Measurements from ENCODE around the gene TNK2. TPM values are rescaled to one million over a fixed set of nuclear protein-coding genes. Genes with fewer than 3 reads are reported as not detected.

TNK2 gene
- total and polyA plus RNA-seq, 2 of the 13 experiments (the other 11 are each of a cell fraction or from before 2014, with no cell fraction given): 4.6 to 5.8 TPM

- TF ChIP-seq, protein P1, sequence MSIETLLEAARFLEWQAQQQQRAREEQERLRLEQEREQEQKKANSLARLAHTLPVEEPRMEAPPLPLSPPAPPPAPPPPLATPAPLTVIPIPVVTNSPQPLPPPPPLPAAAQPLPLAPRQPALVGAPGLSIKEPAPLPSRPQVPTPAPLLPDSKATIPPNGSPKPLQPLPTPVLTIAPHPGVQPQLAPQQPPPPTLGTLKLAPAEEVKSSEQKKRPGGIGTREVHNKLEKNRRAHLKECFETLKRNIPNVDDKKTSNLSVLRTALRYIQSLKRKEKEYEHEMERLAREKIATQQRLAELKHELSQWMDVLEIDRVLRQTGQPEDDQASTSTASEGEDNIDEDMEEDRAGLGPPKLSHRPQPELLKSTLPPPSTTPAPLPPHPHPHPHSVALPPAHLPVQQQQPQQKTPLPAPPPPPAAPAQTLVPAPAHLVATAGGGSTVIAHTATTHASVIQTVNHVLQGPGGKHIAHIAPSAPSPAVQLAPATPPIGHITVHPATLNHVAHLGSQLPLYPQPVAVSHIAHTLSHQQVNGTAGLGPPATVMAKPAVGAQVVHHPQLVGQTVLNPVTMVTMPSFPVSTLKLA (IDR thresholded peaks at IDR 0.05): no peak
- TF ChIP-seq MED1 (CRISPR knock-in tag; IDR thresholded peaks at IDR 0.05) (no peak; the same call in 1 of the 2 replicates), ZFYVE20 (CRISPR knock-in tag; IDR thresholded peaks at IDR 0.05; ENCODE audit: borderline replicate concordance, low read depth) (no peak), SNRNP70 (IDR thresholded peaks at IDR 0.05; ENCODE audit: low read depth, low read length) (no peak), ZNF563 (CRISPR knock-in tag; IDR thresholded peaks at IDR 0.05) (no peak), HOXA9 (CRISPR knock-in tag; IDR thresholded peaks at IDR 0.05; ENCODE audit: borderline replicate concordance) (no peak), NR3C1 (CRISPR knock-in tag; IDR thresholded peaks at IDR 0.05) (no peak), NONO (IDR thresholded peaks at IDR 0.05) (no peak), NONO (CRISPR knock-in tag; conservative IDR thresholded peaks at IDR 0.05) (no peak), SP2 (CRISPR knock-in tag; IDR thresholded peaks at IDR 0.05) (no peak), ZNF567 (CRISPR knock-in tag; IDR thresholded peaks at IDR 0.05; ENCODE audit: borderline replicate concordance) (0 out of 2 replicates have a peak, but pooled peaks have one; percentile 40), TRAFD1 (CRISPR knock-in tag; IDR thresholded peaks at IDR 0.05; ENCODE audit: borderline replicate concordance) (no peak), DMTF1 (CRISPR knock-in tag; IDR thresholded peaks at IDR 0.05) (no peak), ZNF687 (CRISPR knock-in tag; IDR thresholded peaks at IDR 0.05) (peak; percentile 53), ZMYM2 (CRISPR knock-in tag; IDR thresholded peaks at IDR 0.05) (peak; percentile 28; the same call in 1 of the 2 replicates), ZNF326 (CRISPR knock-in tag; IDR thresholded peaks at IDR 0.05; ENCODE audit: borderline replicate concordance) (no peak)
- TF ChIP-seq, protein P2, sequence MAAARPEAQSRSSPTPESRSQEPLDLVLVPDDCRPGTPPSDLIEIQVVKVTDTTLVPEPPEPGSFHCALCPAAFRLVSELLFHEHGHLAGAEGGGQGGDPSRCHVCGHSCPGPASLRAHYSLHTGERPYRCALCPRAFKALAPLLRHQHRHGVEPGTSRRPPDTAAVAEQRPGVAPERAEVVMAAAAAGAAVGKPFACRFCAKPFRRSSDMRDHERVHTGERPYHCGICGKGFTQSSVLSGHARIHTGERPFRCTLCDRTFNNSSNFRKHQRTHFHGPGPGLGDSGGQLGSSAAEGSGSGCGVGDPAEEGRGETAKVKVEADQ (CRISPR knock-in tag; IDR thresholded peaks at IDR 0.05; ENCODE audit: borderline replicate concordance): 0 out of 2 replicates have a peak, but pooled peaks have one; percentile 15
Measured at GRCh38 chr3:195895078-195895860, 13.1 kb downstream of the TNK2 start (continued).
